HEK293 (cell line): ENCODE measurements around the gene TRIM51.

Experiments
- CTCF ChIA-PET: fragments of 350-600 bp; formaldehyde crosslinking; extraction: SDS; loops from one replicate; lab custom pipeline; 2021; ENCODE audit warnings: antibody characterized with exemption; lab: Yijun Ruan, JAX
- POLR2A ChIA-PET: fragments of 300-600 bp; formaldehyde crosslinking; extraction: SDS; loops from one replicate; lab custom pipeline; 2020; ENCODE audit warnings: antibody characterized with exemption, inconsistent platforms; lab: Yijun Ruan, JAX
- H3K27ac ChIP-seq: fragments of 200-500 bp; sonication (Bioruptor generic); 2 replicates; pipeline ENCODE4 v1.5.1; 2014; ENCODE audit warnings: low read depth, low read length, control low read depth, inconsistent platforms; ENCODE audit errors: extremely low read depth
- H3K36me3 ChIP-seq, 2 experiments: fragments of 200-500 bp in 1 of 2; sonication (Bioruptor generic) in 1 of 2; 1 replicate in 1 of 2; 2 replicates in 1 of 2; pipeline ENCODE4 v1.5.1; 2014 to 2017; ENCODE audit warnings: inconsistent platforms in 2 of 2, low read length in 2 of 2; ENCODE audit not compliant: control insufficient read depth in 2 of 2, insufficient read depth in 1 of 2
- H3K4me1 ChIP-seq: fragments of 200-500 bp; sonication (Bioruptor generic); 2 replicates; pipeline ENCODE4 v1.5.1; 2014; ENCODE audit warnings: mild to moderate bottlenecking, low read length, inconsistent platforms; ENCODE audit not compliant: control insufficient read depth, insufficient read depth
- H3K4me3 ChIP-seq: 2 replicates; pipeline ENCODE4 v1.5.1; 2011; ENCODE audit warnings: low read depth, mild to moderate bottlenecking, control low read depth, low read length, moderate library complexity
- H3K9me3 ChIP-seq: fragments of 200-500 bp; sonication (Bioruptor generic); 2 replicates; pipeline ENCODE4 v1.5.1; 2014; ENCODE audit warnings: low read depth, low read length, inconsistent platforms; ENCODE audit not compliant: control insufficient read depth, insufficient read depth
- OVOL3 ChIP-seq: fragments of 450-650 bp; formaldehyde crosslinking; IDR thresholded peaks from 2 replicates; pipeline ENCODE4 v1.5.1; 2016; ENCODE audit warnings: missing biosample characterization, missing genetic modification characterization
- WT1 ChIP-seq: fragments of 450-650 bp; formaldehyde crosslinking; IDR thresholded peaks from 2 replicates; pipeline ENCODE4 v1.5.1; 2016; ENCODE audit warnings: missing biosample characterization, missing genetic modification characterization
- ZNF112 ChIP-seq: fragments of 450-650 bp; formaldehyde crosslinking; IDR thresholded peaks from 2 replicates; pipeline ENCODE4 v1.5.0; 2017; ENCODE audit warnings: missing biosample characterization, missing genetic modification characterization
- ZNF174 ChIP-seq: fragments of 450-650 bp; formaldehyde crosslinking; IDR thresholded peaks from 2 replicates; pipeline ENCODE4 v1.5.0; 2017; ENCODE audit warnings: missing biosample characterization, mild to moderate bottlenecking, missing genetic modification characterization
- ZNF221 ChIP-seq: fragments of 450-650 bp; formaldehyde crosslinking; IDR thresholded peaks from 2 replicates; pipeline ENCODE4 v1.5.1; 2017; ENCODE audit warnings: missing biosample characterization, missing genetic modification characterization, borderline replicate concordance
- ZNF423 ChIP-seq: fragments of 450-650 bp; formaldehyde crosslinking; IDR thresholded peaks from 2 replicates; pipeline ENCODE4 v1.5.1; 2016; ENCODE audit warnings: missing biosample characterization, missing genetic modification characterization
- ZNF426 ChIP-seq: fragments of 450-650 bp; formaldehyde crosslinking; IDR thresholded peaks from 2 replicates; pipeline ENCODE4 v1.5.1; 2017; ENCODE audit warnings: missing biosample characterization, missing genetic modification characterization, mild to moderate bottlenecking, inconsistent platforms, moderate library complexity
- ZNF596 ChIP-seq: fragments of 450-650 bp; IDR thresholded peaks from 2 replicates; pipeline ENCODE4 v1.5.0; 2018; ENCODE audit warnings: missing biosample characterization, mild to moderate bottlenecking, missing genetic modification characterization, moderate library complexity
- ZNF600 ChIP-seq: fragments of 450-650 bp; formaldehyde crosslinking; IDR thresholded peaks from 2 replicates; pipeline ENCODE4 v1.5.1; 2016; ENCODE audit warnings: missing biosample characterization, missing genetic modification characterization
- ZNF610 ChIP-seq: fragments of 450-650 bp; formaldehyde crosslinking; IDR thresholded peaks from 2 replicates; pipeline ENCODE4 v1.5.1; 2016; ENCODE audit warnings: missing biosample characterization, missing genetic modification characterization, borderline replicate concordance
- ZNF670 ChIP-seq: fragments of 450-650 bp; formaldehyde crosslinking; IDR thresholded peaks from 2 replicates; pipeline ENCODE4 v1.5.1; 2016; ENCODE audit warnings: missing biosample characterization, missing genetic modification characterization, low read depth
- TF ChIP-seq, protein P1 (sequence below): fragments of 450-650 bp; formaldehyde crosslinking; IDR thresholded peaks from 2 replicates; pipeline ENCODE4 v1.5.1; 2016; ENCODE audit warnings: missing biosample characterization, missing genetic modification characterization
- TF ChIP-seq, protein P2 (sequence below): fragments of 450-650 bp; formaldehyde crosslinking; IDR thresholded peaks from 2 replicates; pipeline ENCODE4 v1.5.1; 2016; ENCODE audit warnings: missing biosample characterization, missing genetic modification characterization, low read depth
- TF ChIP-seq, protein P3 (sequence below): fragments of 450-650 bp; formaldehyde crosslinking; IDR thresholded peaks from 2 replicates; pipeline ENCODE4 v1.5.1; 2016; ENCODE audit warnings: missing biosample characterization, missing genetic modification characterization
- TF ChIP-seq, protein P4 (sequence below): fragments of 450-650 bp; IDR thresholded peaks from 2 replicates; pipeline ENCODE4 v1.5.1; 2018; ENCODE audit warnings: missing biosample characterization, missing genetic modification characterization
- TF ChIP-seq, protein P5 (sequence below): fragments of 450-650 bp; formaldehyde crosslinking; IDR thresholded peaks from 2 replicates; pipeline ENCODE4 v1.5.1; 2016; ENCODE audit warnings: missing biosample characterization, missing genetic modification characterization, borderline replicate concordance

The TRIM51 gene

DNA sequence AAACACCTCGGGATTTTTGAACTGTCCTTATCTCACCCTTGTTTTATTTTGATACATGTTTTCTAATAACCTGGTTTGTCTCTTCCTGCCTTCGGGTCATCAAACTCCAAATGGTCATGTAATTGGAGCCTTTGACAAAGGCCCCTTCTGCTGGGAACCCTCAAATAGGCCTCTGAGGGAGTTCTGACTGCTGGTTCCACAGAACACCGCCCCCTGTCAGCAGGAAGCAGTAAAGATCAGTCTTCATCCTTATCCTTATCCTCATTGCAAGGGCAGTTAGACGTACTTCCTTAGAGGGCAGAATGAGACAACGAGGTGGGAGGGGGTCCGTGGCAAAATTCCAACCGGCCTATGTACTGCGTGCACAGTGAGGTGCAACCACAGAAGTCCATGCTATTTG is 12.1 kb downstream of the TRIM51 start (continued):
- TF ChIP-seq, protein P1, sequence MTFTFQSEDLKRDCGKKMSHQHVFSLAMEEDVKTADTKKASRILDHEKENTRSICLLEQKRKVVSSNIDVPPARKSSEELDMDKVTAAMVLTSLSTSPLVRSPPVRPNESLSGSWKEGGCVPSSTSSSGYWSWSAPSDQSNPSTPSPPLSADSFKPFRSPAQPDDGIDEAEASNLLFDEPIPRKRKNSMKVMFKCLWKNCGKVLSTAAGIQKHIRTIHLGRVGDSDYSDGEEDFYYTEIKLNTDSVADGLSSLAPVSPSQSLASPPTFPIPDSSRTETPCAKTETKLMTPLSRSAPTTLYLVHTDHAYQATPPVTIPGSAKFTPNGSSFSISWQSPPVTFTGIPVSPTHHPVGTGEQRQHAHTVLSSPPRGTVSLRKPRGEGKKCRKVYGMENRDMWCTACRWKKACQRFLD (tag by site-specific recombination): no peak

DNA sequence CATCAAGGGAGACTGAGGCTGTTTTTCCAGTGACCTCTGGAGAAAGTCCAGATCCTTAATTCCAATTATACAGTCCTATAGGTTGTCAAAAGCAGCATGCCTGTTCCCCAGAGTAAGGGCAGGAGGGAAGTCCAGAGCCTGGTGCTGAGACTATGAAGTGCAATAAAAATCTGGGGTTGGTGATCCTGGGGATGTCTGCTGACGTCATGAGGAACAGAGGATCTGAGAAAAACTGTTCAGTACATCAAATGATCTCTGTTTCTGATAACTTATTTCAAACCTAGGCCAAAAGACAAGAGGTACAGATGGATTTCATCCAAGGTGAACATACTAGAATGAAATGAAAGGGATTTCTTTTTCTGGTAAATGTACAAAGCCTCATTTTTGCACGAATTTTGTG is 19.2 kb downstream of the TRIM51 start:
- no peak for TF ChIP-seq ZNF112 (tag by site-specific recombination)
- no peak for TF ChIP-seq ZNF174 (tag by site-specific recombination)
- TF ChIP-seq ZNF221: no peak
- TF ChIP-seq OVOL3 (tag by site-specific recombination): no peak
- TF ChIP-seq, protein P2, sequence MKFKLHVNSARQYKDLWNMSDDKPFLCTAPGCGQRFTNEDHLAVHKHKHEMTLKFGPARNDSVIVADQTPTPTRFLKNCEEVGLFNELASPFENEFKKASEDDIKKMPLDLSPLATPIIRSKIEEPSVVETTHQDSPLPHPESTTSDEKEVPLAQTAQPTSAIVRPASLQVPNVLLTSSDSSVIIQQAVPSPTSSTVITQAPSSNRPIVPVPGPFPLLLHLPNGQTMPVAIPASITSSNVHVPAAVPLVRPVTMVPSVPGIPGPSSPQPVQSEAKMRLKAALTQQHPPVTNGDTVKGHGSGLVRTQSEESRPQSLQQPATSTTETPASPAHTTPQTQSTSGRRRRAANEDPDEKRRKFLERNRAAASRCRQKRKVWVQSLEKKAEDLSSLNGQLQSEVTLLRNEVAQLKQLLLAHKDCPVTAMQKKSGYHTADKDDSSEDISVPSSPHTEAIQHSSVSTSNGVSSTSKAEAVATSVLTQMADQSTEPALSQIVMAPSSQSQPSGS (tag by site-specific recombination): no peak
- TF ChIP-seq, protein P3, sequence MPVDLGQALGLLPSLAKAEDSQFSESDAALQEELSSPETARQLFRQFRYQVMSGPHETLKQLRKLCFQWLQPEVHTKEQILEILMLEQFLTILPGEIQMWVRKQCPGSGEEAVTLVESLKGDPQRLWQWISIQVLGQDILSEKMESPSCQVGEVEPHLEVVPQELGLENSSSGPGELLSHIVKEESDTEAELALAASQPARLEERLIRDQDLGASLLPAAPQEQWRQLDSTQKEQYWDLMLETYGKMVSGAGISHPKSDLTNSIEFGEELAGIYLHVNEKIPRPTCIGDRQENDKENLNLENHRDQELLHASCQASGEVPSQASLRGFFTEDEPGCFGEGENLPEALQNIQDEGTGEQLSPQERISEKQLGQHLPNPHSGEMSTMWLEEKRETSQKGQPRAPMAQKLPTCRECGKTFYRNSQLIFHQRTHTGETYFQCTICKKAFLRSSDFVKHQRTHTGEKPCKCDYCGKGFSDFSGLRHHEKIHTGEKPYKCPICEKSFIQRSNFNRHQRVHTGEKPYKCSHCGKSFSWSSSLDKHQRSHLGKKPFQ (tag by site-specific recombination): no peak
- no peak for TF ChIP-seq ZNF600 (tag by site-specific recombination)
- no peak for TF ChIP-seq ZNF596 (tag by site-specific recombination)
- TF ChIP-seq ZNF670 (tag by site-specific recombination): no peak
- TF ChIP-seq, protein P4, sequence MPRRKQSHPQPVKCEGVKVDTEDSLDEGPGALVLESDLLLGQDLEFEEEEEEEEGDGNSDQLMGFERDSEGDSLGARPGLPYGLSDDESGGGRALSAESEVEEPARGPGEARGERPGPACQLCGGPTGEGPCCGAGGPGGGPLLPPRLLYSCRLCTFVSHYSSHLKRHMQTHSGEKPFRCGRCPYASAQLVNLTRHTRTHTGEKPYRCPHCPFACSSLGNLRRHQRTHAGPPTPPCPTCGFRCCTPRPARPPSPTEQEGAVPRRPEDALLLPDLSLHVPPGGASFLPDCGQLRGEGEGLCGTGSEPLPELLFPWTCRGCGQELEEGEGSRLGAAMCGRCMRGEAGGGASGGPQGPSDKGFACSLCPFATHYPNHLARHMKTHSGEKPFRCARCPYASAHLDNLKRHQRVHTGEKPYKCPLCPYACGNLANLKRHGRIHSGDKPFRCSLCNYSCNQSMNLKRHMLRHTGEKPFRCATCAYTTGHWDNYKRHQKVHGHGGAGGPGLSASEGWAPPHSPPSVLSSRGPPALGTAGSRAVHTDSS (tag by site-specific recombination): no peak
- no peak for TF ChIP-seq ZNF426
- TF ChIP-seq, protein P5, sequence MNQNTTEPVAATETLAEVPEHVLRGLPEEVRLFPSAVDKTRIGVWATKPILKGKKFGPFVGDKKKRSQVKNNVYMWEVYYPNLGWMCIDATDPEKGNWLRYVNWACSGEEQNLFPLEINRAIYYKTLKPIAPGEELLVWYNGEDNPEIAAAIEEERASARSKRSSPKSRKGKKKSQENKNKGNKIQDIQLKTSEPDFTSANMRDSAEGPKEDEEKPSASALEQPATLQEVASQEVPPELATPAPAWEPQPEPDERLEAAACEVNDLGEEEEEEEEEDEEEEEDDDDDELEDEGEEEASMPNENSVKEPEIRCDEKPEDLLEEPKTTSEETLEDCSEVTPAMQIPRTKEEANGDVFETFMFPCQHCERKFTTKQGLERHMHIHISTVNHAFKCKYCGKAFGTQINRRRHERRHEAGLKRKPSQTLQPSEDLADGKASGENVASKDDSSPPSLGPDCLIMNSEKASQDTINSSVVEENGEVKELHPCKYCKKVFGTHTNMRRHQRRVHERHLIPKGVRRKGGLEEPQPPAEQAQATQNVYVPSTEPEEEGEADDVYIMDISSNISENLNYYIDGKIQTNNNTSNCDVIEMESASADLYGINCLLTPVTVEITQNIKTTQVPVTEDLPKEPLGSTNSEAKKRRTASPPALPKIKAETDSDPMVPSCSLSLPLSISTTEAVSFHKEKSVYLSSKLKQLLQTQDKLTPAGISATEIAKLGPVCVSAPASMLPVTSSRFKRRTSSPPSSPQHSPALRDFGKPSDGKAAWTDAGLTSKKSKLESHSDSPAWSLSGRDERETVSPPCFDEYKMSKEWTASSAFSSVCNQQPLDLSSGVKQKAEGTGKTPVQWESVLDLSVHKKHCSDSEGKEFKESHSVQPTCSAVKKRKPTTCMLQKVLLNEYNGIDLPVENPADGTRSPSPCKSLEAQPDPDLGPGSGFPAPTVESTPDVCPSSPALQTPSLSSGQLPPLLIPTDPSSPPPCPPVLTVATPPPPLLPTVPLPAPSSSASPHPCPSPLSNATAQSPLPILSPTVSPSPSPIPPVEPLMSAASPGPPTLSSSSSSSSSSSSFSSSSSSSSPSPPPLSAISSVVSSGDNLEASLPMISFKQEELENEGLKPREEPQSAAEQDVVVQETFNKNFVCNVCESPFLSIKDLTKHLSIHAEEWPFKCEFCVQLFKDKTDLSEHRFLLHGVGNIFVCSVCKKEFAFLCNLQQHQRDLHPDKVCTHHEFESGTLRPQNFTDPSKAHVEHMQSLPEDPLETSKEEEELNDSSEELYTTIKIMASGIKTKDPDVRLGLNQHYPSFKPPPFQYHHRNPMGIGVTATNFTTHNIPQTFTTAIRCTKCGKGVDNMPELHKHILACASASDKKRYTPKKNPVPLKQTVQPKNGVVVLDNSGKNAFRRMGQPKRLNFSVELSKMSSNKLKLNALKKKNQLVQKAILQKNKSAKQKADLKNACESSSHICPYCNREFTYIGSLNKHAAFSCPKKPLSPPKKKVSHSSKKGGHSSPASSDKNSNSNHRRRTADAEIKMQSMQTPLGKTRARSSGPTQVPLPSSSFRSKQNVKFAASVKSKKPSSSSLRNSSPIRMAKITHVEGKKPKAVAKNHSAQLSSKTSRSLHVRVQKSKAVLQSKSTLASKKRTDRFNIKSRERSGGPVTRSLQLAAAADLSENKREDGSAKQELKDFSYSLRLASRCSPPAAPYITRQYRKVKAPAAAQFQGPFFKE (tag by site-specific recombination): no peak
- TF ChIP-seq WT1 (tag by site-specific recombination): no peak
- TF ChIP-seq ZNF610 (tag by site-specific recombination): no peak
- TF ChIP-seq ZNF423 (tag by site-specific recombination): no peak
- TF ChIP-seq, all 188 proteins: peak for 0
- H3K9me3 ChIP-seq: no peaks in the 10 kb centered on the region
- CTCF ChIA-PET: no interaction called here
- POLR2A ChIA-PET: no interaction called here
- H3K4me3 ChIP-seq: no peak overlapping the region
- H3K36me3 ChIP-seq: no peaks in the 10 kb centered on the region
- no peak overlapping the region for H3K27ac ChIP-seq
- no peaks in the 10 kb centered on the region for H3K4me1 ChIP-seq
